Peyer's patch (tissue), 4 donors: Measurements from ENCODE around the gene C12orf43.
"Not testable (repeated sequence)": the region's sequence is repeated elsewhere in the genome, so short reads cannot be mapped to it uniquely, and the experiment has no call there.

ENCODE experiments used
- CTCF ChIP-seq, 6 experiments: fragments of 450-650 bp in 4 of 6; fragments of 200-600 bp in 2 of 6; sonication (generic) in 1 of 6; IDR thresholded peaks; one replicate each; pipeline ENCODE4 v1.5.1; 2017 to 2019; ENCODE audit warnings: antibody characterized with exemption in 6 of 6, mild to moderate bottlenecking in 3 of 6, moderate library complexity in 1 of 6
- POLR2A ChIP-seq, 2 donors: fragments of 450-650 bp; IDR thresholded peaks; one replicate each; pipeline ENCODE4 v1.5.1; 2017; ENCODE audit warnings: antibody characterized with exemption in 2 of 2, mild to moderate bottlenecking in 2 of 2, moderate library complexity in 2 of 2

DNA sequence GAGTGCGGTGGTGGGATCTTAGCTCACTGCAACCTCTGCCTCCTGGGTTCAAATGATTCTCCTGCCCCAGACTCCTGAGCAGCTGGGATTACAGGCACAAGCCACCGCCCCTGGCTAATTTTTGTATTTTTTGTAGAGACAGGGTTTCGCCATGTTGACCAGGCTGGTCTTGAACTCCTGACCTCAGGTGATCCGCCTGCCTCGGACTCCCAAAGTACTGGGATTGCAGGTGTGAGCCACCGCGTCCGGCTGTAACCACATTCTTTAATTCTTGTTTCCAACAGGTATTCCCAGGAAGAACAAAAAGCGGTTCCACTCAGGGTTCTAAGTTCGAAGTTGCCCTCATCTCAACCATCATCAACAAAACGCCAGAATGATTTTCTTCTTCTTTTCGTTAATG lies 48.3 kb upstream of the C12orf43 start:
- not testable (repeated sequence) for TF ChIP-seq POLR2A, CTCF (IDR thresholded peaks at IDR 0.05)
